Peyer's patch (tissue), 4 donors: ENCODE data around the gene CLCF1.

Experiments
- POLR2A ChIP-seq, 2 donors: fragments of 450-650 bp; IDR thresholded peaks; one replicate each; pipeline ENCODE4 v1.5.1; 2017; ENCODE audit warnings: antibody characterized with exemption in 2 of 2, mild to moderate bottlenecking in 2 of 2, moderate library complexity in 2 of 2
- TF ChIP-seq, protein P1 (sequence below), 6 experiments: fragments of 450-650 bp in 4 of 6; fragments of 200-600 bp in 2 of 6; sonication (generic) in 1 of 6; IDR thresholded peaks; one replicate each; pipeline ENCODE4 v1.5.1; 2017 to 2019; ENCODE audit warnings: antibody characterized with exemption in 6 of 6, mild to moderate bottlenecking in 3 of 6, moderate library complexity in 1 of 6

DNA sequence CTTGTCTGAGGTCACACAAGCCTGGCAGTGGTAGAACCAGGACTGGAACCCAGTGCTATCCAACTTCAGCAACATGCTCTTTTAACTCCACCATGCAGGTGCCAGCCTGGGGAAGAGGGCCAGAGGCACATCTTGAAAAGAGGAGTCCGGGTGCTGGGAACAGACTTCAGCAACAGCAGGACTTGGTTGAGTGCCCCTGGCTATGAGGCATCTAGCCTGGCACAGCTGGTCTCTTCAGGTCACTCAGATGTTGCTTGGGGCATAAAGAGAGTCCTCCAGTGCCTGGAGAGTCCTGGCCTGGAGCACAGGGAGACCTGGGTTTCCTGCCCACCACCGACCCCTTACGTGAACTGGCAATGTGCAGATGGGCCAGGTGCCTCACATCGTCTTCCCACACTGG, 5.1 kb upstream of the CLCF1 start:
- TF ChIP-seq, protein P1, sequence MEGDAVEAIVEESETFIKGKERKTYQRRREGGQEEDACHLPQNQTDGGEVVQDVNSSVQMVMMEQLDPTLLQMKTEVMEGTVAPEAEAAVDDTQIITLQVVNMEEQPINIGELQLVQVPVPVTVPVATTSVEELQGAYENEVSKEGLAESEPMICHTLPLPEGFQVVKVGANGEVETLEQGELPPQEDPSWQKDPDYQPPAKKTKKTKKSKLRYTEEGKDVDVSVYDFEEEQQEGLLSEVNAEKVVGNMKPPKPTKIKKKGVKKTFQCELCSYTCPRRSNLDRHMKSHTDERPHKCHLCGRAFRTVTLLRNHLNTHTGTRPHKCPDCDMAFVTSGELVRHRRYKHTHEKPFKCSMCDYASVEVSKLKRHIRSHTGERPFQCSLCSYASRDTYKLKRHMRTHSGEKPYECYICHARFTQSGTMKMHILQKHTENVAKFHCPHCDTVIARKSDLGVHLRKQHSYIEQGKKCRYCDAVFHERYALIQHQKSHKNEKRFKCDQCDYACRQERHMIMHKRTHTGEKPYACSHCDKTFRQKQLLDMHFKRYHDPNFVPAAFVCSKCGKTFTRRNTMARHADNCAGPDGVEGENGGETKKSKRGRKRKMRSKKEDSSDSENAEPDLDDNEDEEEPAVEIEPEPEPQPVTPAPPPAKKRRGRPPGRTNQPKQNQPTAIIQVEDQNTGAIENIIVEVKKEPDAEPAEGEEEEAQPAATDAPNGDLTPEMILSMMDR (IDR thresholded peaks at IDR 0.05), result no peak
- TF ChIP-seq POLR2A (IDR thresholded peaks at IDR 0.05), result no peak
